ENCODE measurements around the gene PIK3R5.
"Not testable (repeated sequence)": the region's sequence is repeated elsewhere in the genome, so short reads cannot be mapped to it uniquely, and the experiment has no call there.

Gene PIK3R5

GRCh38 chr17:8861495-8862181 lies 103.9 kb downstream of the PIK3R5 start:
- in situ Hi-C loops (cut with MboI; ENCODE audit: low sequenced_read_pairs) = no loop called here

- in situ Hi-C loops (cut with MboI; ENCODE audit: low sequenced_read_pairs) = no loop called here
Measured at GRCh38 chr17:8859804-8860430, 105.6 kb downstream of the PIK3R5 start.

GRCh38 chr17:8859027-8859803 lies 106.3 kb downstream of the PIK3R5 start:
- in situ Hi-C loops (cut with MboI; ENCODE audit: low sequenced_read_pairs) = no loop called here

GRCh38 chr17:8857919-8858318 lies 107.6 kb downstream of the PIK3R5 start:
- in situ Hi-C loops (cut with MboI; ENCODE audit: low sequenced_read_pairs) = no loop called here

GRCh38 chr17:8856869-8857575 lies 108.5 kb downstream of the PIK3R5 start:
- in situ Hi-C loops (cut with MboI; ENCODE audit: low sequenced_read_pairs) = no loop called here

- in situ Hi-C loops (cut with MboI; ENCODE audit: low sequenced_read_pairs) = not testable (repeated sequence)
Measured at GRCh38 chr17:8856205-8856603, 109.3 kb downstream of the PIK3R5 start.

GRCh38 chr17:8855477-8856204 lies 109.9 kb downstream of the PIK3R5 start:
- in situ Hi-C loops (cut with MboI; ENCODE audit: low sequenced_read_pairs) = no loop called here

GRCh38 chr17:8851600-8851999 lies 113.9 kb downstream of the PIK3R5 start:
- in situ Hi-C loops (cut with MboI; ENCODE audit: low sequenced_read_pairs) = no loop called here

- in situ Hi-C loops (cut with MboI; ENCODE audit: low sequenced_read_pairs) = no loop called here
Measured at GRCh38 chr17:8849311-8850041, 116.0 kb downstream of the PIK3R5 start.

- in situ Hi-C loops (cut with MboI; ENCODE audit: low sequenced_read_pairs) = no loop called here
Measured at GRCh38 chr17:8847891-8848290, 117.6 kb downstream of the PIK3R5 start.

GRCh38 chr17:8846768-8847211 lies 118.7 kb downstream of the PIK3R5 start:
- in situ Hi-C loops (cut with MboI; ENCODE audit: low sequenced_read_pairs) = no loop called here

- in situ Hi-C loops (cut with MboI; ENCODE audit: low sequenced_read_pairs) = no loop called here
Measured at GRCh38 chr17:8844229-8845218, 121.0 kb downstream of the PIK3R5 start.

GRCh38 chr17:8843344-8843743 lies 122.2 kb downstream of the PIK3R5 start:
- in situ Hi-C loops (cut with MboI; ENCODE audit: low sequenced_read_pairs) = no loop called here

GRCh38 chr17:8841844-8842243 lies 123.7 kb downstream of the PIK3R5 start:
- in situ Hi-C loops (cut with MboI; ENCODE audit: low sequenced_read_pairs) = no loop called here

- in situ Hi-C loops (cut with MboI; ENCODE audit: low sequenced_read_pairs) = no loop called here
Measured at GRCh38 chr17:8839410-8839935, 126.0 kb downstream of the PIK3R5 start.

- in situ Hi-C loops (cut with MboI; ENCODE audit: low sequenced_read_pairs) = no loop called here
Measured at GRCh38 chr17:8838551-8839095, 126.9 kb downstream of the PIK3R5 start.

GRCh38 chr17:8837563-8838075 lies 127.9 kb downstream of the PIK3R5 start:
- in situ Hi-C loops (cut with MboI; ENCODE audit: low sequenced_read_pairs) = no loop called here
